HG02943 (cell line): ENCODE measurements around the gene NEK10.
A peak's percentile ranks its signal among the peaks of the same experiment; 100 is the strongest.
"Not testable (repeated sequence)": the region's sequence is repeated elsewhere in the genome, so short reads cannot be mapped to it uniquely, and the experiment has no call there.

Experiments used
- ATAC-seq: cut with Tn5 transposase; IDR thresholded peaks from one replicate; pipeline ENCODE4 v1.9.1; 2021; ENCODE audit warnings: mild to moderate bottlenecking, low read depth, moderate library complexity; ENCODE audit not compliant: unreplicated experiment

Gene NEK10

DNA sequence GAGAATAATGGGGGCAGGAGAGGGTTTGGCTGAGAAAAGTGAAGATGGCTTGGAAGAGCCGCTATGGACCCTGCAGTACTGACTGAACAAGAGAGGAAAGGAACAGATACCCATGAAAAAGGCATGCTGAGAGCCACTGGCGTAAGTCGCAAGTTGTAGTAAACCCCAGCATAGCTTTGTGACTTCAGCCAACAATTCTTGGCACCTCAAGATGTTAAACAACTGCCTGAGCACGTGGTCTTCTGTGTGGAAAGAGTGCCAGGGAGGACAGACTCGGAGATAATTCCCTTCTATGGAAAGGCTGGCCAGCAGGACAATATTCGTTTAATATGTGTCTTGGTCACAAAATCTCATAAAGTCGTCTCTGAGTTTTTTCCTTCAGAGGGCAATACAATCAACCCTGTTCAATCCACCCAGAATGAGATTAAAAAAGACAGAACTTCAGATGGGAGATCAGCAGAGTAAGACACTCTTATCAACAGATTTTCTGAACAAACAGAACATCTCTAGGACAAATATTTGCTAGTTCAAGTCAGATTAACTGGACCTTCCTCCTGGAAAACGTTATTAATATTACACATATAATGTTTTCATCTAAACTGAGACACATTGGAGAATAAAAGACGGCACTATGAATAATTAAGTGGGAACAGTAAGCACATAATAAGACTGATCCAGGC lies 49.2 kb downstream of the NEK10 start:
- ATAC-seq, result no peak

GRCh38 chr3:27319304-27319703 lies 49.9 kb downstream of the NEK10 start:
- no peak for ATAC-seq

GRCh38 chr3:27317096-27317495 lies 52.1 kb downstream of the NEK10 start:
- no peak for ATAC-seq

GRCh38 chr3:27315003-27315402 lies 54.2 kb downstream of the NEK10 start:
- ATAC-seq, result no peak

- ATAC-seq, result peak; percentile 86
Observed at GRCh38 chr3:27312044-27312668, 57.0 kb downstream of the NEK10 start.

DNA sequence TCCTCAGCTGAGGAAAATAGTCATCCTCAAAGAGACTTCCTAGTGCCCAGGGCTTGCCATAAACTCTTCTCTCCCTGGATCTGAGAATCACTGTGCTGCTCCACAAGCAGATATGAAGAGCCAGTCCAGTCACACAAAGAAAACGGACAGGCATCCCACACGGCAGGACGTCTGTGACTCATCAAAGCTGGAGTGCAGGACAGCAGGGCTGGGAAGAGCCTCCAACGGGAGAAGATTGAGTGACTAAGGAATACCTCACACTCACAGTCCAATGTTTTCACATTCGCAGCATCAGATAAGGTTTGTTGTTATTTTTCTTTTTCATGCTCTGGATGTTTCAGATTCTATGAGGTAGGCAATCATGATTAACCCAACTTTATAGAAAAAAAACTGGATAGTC lies 57.8 kb downstream of the NEK10 start:
- ATAC-seq, result no peak

DNA sequence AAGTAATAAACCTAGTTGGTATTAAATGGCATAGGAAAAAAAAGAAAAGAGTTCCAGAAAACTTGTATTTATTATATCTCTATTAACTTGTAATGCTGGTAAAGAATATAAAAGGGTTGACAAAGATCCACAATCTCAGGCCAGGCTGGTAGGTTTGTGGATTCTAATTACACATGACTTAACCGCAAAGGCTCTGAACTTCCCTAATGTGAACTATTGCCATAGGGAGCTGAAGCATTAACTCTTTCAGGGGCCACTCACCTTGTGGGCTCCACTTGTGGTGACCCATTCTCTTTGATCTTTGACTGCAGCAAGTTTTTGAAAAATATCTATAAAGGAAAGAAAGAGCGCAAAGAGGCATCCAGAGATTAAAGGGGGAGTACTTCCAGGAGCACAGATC lies 58.5 kb downstream of the NEK10 start:
- ATAC-seq, result no peak

- ATAC-seq, result no peak
Observed at GRCh38 chr3:27307566-27307965, 61.6 kb downstream of the NEK10 start.

DNA sequence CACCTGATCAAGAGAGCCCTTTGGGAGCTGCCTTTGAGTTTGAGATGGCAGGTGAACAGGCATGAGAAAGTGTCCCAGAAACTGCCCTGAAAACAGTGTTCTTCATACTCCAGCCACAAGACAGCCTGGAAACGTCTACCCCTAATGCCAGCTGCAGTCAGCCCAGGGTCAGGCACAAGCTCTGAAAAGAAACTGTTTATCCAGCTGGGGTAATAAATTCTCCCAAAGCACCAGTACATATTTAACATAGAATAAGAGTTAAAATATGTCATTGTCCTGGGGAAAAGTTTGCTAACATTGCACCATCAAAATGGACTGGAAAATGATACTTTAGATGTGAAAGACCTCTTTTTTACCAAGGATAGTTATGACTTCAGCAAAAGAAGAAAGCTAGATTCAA lies 66.3 kb downstream of the NEK10 start:
- no peak for ATAC-seq

- not testable (repeated sequence) for ATAC-seq
Observed at GRCh38 chr3:27298981-27299380, 70.2 kb downstream of the NEK10 start.

DNA sequence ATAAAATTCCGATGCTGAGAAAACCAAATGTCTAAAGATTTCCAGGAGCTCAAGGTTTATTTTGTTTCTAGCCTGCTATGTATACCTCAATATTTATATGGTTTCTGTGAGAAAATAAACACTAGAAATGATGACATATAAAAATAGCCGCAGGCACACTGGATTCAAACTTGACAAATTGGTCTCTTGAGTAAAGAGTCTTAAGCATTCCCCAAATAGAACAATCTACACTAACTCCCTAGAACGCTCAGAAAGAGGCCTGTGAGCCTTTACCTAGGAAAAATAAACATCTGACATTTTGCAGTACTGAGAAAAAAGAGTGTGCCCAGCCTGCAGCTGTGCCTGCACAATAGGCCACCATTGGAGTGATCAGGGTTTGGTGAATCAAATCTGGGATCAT lies 75.2 kb downstream of the NEK10 start:
- no peak for ATAC-seq

DNA sequence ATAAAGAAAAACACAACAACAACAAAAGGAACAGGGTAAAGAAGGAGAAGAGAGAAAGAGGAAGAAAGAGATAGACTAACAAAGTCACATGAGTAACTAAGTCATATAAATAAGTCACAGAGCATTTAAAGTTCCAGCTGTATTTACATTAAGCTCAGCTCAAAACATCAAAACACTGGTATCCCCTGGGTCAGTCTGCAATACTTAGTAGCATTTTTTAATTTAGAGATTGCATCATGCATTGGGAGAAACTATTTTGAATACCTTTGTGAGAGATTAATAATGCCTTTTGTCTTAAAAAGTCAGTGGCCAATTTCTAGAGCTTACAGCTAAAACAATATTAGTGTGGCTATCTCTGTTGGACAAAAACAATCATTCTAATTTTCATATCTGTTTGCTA lies 78.4 kb downstream of the NEK10 start:
- no peak for ATAC-seq

- no peak for ATAC-seq
Observed at GRCh38 chr3:27289769-27290413, 79.3 kb downstream of the NEK10 start.

- no peak for ATAC-seq
Observed at GRCh38 chr3:27287052-27287451, 82.1 kb downstream of the NEK10 start.

GRCh38 chr3:27286467-27286866 lies 82.7 kb downstream of the NEK10 start:
- ATAC-seq, result not testable (repeated sequence)

DNA sequence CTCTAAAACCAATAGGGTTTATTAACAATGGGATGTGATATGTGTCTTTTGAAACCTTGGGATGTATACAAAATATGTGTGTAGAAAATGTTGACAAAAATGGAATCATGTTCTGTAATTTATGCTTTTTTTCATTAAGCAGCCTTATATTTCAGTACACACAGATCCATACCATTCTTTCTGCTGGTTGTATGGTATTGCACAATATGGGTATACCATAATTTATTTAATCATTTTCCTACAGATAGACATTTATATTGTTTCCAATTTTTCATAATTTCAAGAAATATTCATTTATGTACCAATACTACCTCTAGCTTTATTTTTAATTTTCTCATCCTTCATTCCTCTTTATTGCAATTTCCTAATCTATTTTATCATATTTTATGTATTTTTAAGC lies 83.5 kb downstream of the NEK10 start:
- no peak for ATAC-seq

- ATAC-seq, result no peak
Observed at GRCh38 chr3:27281671-27282150, 87.5 kb downstream of the NEK10 start.

DNA sequence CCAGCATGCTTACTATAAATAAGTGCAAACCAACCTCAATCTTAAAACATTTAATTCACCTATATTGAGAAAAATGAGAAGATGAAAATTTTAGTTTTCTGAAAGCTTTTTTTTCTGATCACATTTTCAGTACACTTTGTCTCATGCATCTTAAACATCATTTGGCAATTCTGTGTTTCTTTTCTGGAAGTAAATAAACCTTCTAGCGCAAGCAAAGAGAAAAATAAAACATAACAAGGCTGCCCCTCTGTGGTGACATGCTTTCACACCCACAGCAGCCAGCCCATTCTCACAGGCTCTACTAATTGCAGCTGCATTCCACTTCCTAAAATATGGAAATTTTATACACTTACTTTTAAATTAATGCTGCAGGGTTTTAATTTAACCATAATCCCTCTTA lies 90.1 kb downstream of the NEK10 start:
- ATAC-seq, result no peak

DNA sequence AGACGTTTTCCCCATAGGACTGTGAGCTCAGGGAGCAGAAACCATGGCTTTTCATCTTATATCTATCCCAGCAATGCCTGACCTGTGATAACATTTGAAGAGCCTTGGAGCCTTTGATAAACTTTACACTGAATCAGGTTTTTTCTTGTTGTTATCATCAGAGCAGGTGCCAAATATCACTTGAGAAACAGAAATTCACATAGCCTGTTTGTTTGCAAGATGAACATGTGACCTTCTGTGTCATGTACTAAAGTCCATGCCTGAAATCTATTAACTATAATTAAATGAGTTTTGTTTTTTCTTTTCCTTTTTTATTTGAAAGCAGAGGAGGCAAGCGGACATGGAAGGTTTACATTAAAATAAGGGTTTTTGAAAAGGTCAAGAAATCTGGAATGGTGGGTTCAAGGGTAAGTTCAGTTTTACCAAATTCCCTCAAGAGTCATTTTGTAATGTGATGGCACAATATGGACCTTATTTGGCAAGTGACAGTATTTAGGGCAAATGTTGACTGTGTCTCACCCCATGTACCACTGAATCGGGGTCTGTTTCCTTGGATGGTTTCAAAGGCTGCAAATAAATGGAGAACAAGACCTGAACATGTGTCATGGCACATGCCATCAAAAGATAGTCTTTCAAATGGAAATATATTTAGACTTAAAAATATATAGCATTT lies 90.7 kb downstream of the NEK10 start:
- ATAC-seq, result no peak

DNA sequence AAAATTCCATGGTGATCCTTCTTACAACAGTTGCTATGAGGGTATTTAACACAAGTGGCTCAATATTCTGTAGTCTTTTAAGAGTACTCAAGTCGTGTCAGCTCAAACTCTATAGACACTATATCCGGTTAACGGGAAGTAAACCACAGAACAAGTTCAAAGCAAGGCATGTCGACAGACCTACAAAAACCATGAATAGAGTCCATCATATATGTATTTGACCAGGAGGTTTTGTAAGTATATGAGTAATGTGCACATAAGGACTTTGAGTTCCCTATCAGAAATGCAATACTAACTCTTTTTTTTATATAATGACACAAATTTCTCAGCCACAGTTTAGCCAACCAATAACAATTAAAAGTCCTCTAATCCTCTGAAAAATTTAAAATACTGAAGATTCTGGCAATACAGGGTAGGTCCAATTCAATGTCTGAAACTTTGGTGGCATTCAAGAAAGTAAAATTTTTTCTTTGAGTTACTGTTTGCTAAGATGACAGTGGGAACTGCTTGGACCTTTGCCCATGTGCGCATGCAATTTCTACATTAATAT lies 93.7 kb downstream of the NEK10 start:
- ATAC-seq, result no peak

DNA sequence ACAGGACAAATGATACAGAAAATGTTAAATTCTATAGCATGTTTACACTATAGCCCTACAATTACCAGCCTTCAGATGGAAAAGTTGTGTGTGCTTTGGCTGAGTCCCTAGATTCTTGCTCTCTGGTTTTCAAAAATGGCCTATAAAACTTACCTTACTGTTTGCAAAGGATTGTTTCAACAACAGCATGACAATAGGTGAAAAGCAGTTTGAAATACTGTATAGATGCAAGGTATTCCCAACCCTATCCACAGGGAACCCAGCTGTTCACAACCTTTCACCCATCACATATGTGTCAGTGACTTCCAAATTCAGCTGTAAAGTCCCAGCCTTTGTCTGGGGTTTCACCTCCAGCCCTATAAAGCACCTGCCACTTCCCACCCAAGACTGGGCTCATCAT lies 97.3 kb downstream of the NEK10 start:
- ATAC-seq, result no peak
